ENCODE data around the gene ADK. TPM values are rescaled to one million over a fixed set of nuclear protein-coding genes. Genes with fewer than 3 reads are reported as not detected.

ADK gene
- total RNA-seq, 1 donor from 2014 or later: 53.7 TPM

DNA sequence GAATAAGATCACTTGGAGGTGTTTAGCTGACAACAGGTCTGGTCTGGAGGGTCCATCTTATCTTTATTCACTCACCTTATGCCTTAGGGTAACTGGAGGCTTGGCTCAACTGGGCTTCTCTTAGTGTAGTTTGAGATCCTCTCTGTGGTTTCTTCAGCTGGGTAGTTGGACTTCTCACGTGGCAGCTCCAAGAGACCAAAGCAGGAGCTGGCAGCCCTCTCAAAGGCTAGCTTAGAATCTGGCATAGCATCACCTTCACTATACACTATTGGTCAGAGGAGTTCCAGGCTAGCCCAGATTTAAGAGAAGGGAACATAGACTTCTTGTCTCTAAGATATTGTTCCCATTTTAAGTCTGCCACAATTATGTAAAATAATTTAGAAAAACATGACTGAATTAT lies 16.4 kb downstream of the ADK start:
- TF ChIP-seq, protein P1, sequence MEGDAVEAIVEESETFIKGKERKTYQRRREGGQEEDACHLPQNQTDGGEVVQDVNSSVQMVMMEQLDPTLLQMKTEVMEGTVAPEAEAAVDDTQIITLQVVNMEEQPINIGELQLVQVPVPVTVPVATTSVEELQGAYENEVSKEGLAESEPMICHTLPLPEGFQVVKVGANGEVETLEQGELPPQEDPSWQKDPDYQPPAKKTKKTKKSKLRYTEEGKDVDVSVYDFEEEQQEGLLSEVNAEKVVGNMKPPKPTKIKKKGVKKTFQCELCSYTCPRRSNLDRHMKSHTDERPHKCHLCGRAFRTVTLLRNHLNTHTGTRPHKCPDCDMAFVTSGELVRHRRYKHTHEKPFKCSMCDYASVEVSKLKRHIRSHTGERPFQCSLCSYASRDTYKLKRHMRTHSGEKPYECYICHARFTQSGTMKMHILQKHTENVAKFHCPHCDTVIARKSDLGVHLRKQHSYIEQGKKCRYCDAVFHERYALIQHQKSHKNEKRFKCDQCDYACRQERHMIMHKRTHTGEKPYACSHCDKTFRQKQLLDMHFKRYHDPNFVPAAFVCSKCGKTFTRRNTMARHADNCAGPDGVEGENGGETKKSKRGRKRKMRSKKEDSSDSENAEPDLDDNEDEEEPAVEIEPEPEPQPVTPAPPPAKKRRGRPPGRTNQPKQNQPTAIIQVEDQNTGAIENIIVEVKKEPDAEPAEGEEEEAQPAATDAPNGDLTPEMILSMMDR (IDR thresholded peaks at IDR 0.05; ENCODE audit: insufficient read depth, low read length, severe bottlenecking): no peak
- Histone ChIP-seq H3K4me3 (ENCODE audit: low read depth, low read length) (no peak overlapping the region), H3K27me3 (ENCODE audit: control insufficient read depth, insufficient read depth, low read length) (no peaks in the 10 kb centered on the region), H3K36me3 (ENCODE audit: control insufficient read depth, insufficient read depth, low read length) (no peaks in the 10 kb centered on the region)
- no peak for DNase-seq (ENCODE audit: low read depth)
- no peak for FAIRE-seq

DNA sequence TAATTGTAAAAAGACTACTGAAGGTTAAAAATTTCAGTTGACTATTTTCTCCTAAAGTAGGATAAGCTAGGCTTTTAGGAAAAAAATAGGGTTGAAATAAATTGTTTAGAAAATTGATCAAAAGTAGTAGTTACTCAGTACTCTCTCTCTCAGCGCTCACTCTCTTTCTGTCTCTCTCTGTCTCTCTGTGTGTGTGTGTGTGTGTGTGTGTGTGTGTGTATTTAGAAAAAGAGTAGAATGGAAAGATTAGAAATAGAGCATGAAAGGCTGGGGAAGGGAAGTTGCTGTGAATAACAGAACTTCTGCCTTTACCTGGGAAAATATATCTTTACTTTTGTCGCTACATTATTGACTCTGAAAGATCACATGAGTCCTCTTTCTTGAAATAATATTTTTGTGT lies 20.6 kb downstream of the ADK start:
- no peak for DNase-seq (ENCODE audit: low read depth)
- TF ChIP-seq, protein P1 (IDR thresholded peaks at IDR 0.05; ENCODE audit: insufficient read depth, low read length, severe bottlenecking): no peak
- Histone ChIP-seq H3K27me3 (ENCODE audit: control insufficient read depth, insufficient read depth, low read length) (no peaks in the 10 kb centered on the region), H3K36me3 (ENCODE audit: control insufficient read depth, insufficient read depth, low read length) (no peaks in the 10 kb centered on the region), H3K4me3 (ENCODE audit: low read depth, low read length) (no peak overlapping the region)
- no peak for FAIRE-seq

DNA sequence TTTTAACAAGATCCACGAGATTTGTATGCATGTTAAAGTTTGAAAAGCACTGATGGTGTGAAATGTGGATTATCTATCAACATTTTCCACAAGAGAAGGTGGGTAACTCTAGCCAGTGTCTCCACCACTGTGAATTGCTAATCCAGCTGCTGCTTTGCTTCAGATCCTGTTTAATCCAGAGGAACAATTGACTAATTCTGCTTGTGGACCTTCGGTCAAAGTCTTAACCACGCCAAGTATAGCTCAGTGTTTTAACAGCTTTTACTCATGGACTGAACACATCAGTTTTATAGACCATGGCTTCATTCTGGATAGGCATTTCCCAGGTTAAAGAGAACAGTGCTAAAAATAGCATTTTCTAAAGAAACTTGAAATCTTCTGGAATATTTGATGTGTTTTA lies 23.5 kb downstream of the ADK start:
- FAIRE-seq (no peak), DNase-seq (ENCODE audit: low read depth) (no peak)
- TF ChIP-seq, protein P1 (IDR thresholded peaks at IDR 0.05; ENCODE audit: insufficient read depth, low read length, severe bottlenecking): no peak
- no peaks in the 10 kb centered on the region for H3K36me3 ChIP-seq (ENCODE audit: control insufficient read depth, insufficient read depth, low read length)
- H3K4me3 ChIP-seq (ENCODE audit: low read depth, low read length): no peak overlapping the region
- H3K27me3 ChIP-seq (ENCODE audit: control insufficient read depth, insufficient read depth, low read length): no peaks in the 10 kb centered on the region

DNA sequence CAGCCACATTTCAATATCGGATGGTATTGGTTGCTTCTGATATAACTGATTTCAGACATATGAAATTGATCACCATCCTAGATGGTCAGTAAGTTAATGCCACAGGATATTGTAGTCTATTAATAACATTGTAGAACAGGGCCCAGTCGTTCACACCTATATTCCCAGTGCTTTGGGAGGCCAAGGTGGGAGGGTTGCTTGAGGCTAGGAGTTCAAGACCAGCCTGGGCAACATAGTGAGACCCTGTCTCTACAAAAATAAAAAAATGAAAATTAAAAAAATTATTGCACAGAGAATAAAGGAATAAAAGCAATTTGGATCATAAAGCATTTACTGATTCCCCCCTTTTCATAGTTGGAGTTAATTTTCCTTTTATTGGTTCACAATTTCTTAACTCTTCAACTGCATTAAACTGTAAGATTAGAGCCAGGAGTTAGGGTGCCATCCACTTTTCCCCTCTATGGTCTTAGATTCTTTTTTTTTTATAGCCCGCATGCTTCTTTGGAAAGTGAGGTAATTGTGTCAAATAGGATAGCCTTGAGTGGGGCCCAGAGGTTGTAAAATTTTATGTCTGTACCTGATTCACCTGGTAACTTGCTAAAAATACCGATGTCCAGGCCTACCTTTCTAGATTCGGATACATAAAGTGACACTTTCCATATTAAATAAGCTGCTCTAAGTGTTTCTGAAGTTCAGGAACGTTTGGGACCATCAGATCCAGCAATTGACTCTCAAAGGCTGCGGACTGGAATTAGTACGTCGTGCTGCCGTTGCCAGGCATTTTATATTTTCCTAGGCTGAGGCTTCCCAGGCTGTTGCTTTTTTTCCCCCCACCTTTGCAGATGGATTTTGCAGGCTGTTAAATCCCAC lies 24.7 kb downstream of the ADK start:
- peak overlapping the region; percentile 88 for H3K4me3 ChIP-seq (ENCODE audit: low read depth, low read length)
- TF ChIP-seq, protein P1 (IDR thresholded peaks at IDR 0.05; ENCODE audit: insufficient read depth, low read length, severe bottlenecking): no peak
- FAIRE-seq: no peak
- no peaks in the 10 kb centered on the region for H3K36me3 ChIP-seq (ENCODE audit: control insufficient read depth, insufficient read depth, low read length)
- no peaks in the 10 kb centered on the region for H3K27me3 ChIP-seq (ENCODE audit: control insufficient read depth, insufficient read depth, low read length)
- no peak for DNase-seq (ENCODE audit: low read depth)

DNA sequence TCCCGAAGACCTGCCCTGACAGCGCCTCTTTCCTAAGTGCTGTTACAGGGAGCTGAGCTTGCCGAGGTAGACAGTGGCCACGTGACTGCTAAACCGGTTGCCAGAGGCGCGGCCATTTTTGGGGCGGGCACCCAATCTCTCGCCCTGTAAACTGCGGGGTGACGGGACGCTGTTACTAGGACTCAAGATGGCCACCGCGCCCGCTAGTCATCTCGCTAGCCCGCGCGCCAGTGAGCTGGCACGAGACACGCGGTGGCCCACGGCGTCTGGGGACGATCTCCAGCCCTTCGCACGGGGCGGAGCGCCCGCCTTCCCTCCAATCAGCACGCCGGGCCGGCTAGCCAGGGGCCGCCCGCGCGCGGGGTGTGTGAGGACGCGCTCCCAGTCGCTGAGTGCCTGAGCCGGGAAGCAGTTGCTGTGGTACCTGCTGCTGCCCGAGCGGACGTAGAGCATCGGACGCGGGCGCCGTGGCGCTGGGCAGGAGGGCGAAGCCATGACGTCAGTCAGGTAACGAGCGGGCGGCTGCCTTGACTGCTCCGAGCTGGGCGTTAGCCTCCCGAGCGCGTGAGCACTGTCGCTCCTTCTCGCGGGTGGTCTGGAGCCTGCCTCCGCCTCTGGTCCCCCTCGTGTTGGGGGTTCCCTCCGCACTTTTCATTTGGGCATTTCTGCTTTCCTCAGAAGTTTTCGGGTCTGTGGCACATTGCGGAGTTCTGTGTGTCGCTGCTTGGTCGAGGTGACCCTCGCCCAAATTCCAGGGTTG lies 25.5 kb downstream of the ADK start:
- peak overlapping the region; percentile 88 for H3K4me3 ChIP-seq (ENCODE audit: low read depth, low read length)
- H3K36me3 ChIP-seq (ENCODE audit: control insufficient read depth, insufficient read depth, low read length): no peaks in the 10 kb centered on the region
- DNase-seq (ENCODE audit: low read depth) (peak; percentile 91), FAIRE-seq (no peak)
- H3K27me3 ChIP-seq (ENCODE audit: control insufficient read depth, insufficient read depth, low read length): no peaks in the 10 kb centered on the region
- TF ChIP-seq, protein P1 (IDR thresholded peaks at IDR 0.05; ENCODE audit: insufficient read depth, low read length, severe bottlenecking): no peak

All from bronchial epithelial cell (primary cell).